GM21447 (cell line): ENCODE results near the gene PRCC.

ENCODE experiments used
- ATAC-seq: cut with Tn5 transposase; IDR thresholded peaks from one replicate; pipeline ENCODE4 v1.9.1; 2021; ENCODE audit not compliant: unreplicated experiment

The PRCC gene

GRCh38 chr1:156794506-156795373, 27.4 kb downstream of the PRCC start:
- no peak for ATAC-seq

GRCh38 chr1:156795374-156795733, 28.0 kb downstream of the PRCC start:
- ATAC-seq, result no peak

- ATAC-seq, result no peak
Measured at GRCh38 chr1:156795787-156796186, 28.5 kb downstream of the PRCC start.

GRCh38 chr1:156796340-156797097, 29.2 kb downstream of the PRCC start:
- ATAC-seq, result no peak

GRCh38 chr1:156797212-156797871, 30.0 kb downstream of the PRCC start:
- no peak for ATAC-seq

- ATAC-seq, result no peak
Measured at GRCh38 chr1:156801409-156802121, 34.2 kb downstream of the PRCC start.

- ATAC-seq, result no peak
Measured at GRCh38 chr1:156802421-156802935, 35.1 kb downstream of the PRCC start.

GRCh38 chr1:156803086-156803851, 35.9 kb downstream of the PRCC start:
- ATAC-seq, result no peak

GRCh38 chr1:156804026-156804425, 36.7 kb downstream of the PRCC start:
- no peak for ATAC-seq

GRCh38 chr1:156804572-156805243, 37.4 kb downstream of the PRCC start:
- ATAC-seq, result no peak

- no peak for ATAC-seq
Measured at GRCh38 chr1:156805766-156806511, 38.6 kb downstream of the PRCC start.

- ATAC-seq, result no peak
Measured at GRCh38 chr1:156806512-156807440, 39.4 kb downstream of the PRCC start.

- no peak for ATAC-seq
Measured at GRCh38 chr1:156807627-156808026, 40.3 kb downstream of the PRCC start.

GRCh38 chr1:156808186-156809030, 41.1 kb downstream of the PRCC start:
- ATAC-seq, result no peak

GRCh38 chr1:156809281-156809680, 41.9 kb downstream of the PRCC start:
- no peak for ATAC-seq

GRCh38 chr1:156809711-156810366, 42.5 kb downstream of the PRCC start:
- no peak for ATAC-seq
